ENCODE results near the gene SMPDL3A.

Gene SMPDL3A

GRCh38 chr6:122806291-122806690 is 17.2 kb downstream of the SMPDL3A start:
- no peak for DNase-seq

- no peak for DNase-seq
Observed at GRCh38 chr6:122808121-122808885, 19.2 kb downstream of the SMPDL3A start.

GRCh38 chr6:122809001-122809400 is 19.9 kb downstream of the SMPDL3A start:
- DNase-seq = no peak

GRCh38 chr6:122809691-122810090 is 20.6 kb downstream of the SMPDL3A start:
- no peak for DNase-seq

GRCh38 chr6:122810189-122810588 is 21.1 kb downstream of the SMPDL3A start:
- no peak for DNase-seq

- DNase-seq = no peak
Observed at GRCh38 chr6:122817358-122817757, 28.3 kb downstream of the SMPDL3A start.

- DNase-seq = no peak
Observed at GRCh38 chr6:122817766-122818165, 28.7 kb downstream of the SMPDL3A start.

- DNase-seq = no peak
Observed at GRCh38 chr6:122818866-122819265, 29.8 kb downstream of the SMPDL3A start.

GRCh38 chr6:122821095-122821494 is 32.0 kb downstream of the SMPDL3A start:
- DNase-seq = no peak

- DNase-seq = no peak
Observed at GRCh38 chr6:122825163-122825562, 36.1 kb downstream of the SMPDL3A start.

GRCh38 chr6:122829456-122829855 is 40.4 kb downstream of the SMPDL3A start:
- DNase-seq = no peak

GRCh38 chr6:122831511-122831910 is 42.5 kb downstream of the SMPDL3A start:
- DNase-seq = no peak

GRCh38 chr6:122832459-122832858 is 43.4 kb downstream of the SMPDL3A start:
- no peak for DNase-seq

GRCh38 chr6:122833021-122833491 is 44.0 kb downstream of the SMPDL3A start:
- no peak for DNase-seq

GRCh38 chr6:122838060-122838780 is 49.2 kb downstream of the SMPDL3A start:
- no peak for DNase-seq

GRCh38 chr6:122839472-122839871 is 50.4 kb downstream of the SMPDL3A start:
- DNase-seq = peak; percentile 42 to 55

GRCh38 chr6:122839906-122840305 is 50.8 kb downstream of the SMPDL3A start:
- no peak for DNase-seq

- no peak for DNase-seq
Observed at GRCh38 chr6:122845464-122845863, 56.4 kb downstream of the SMPDL3A start.

GRCh38 chr6:122845916-122846612 is 57.0 kb downstream of the SMPDL3A start:
- DNase-seq = no peak

GRCh38 chr6:122853259-122853995 is 64.4 kb downstream of the SMPDL3A start:
- DNase-seq = no peak
